Inflammatory macrophage treated with lipopolysaccharide for 4 hours (primary cell): ENCODE data around the gene EVPLL.
"Not testable (repeated sequence)": the region's sequence is repeated elsewhere in the genome, so short reads cannot be mapped to it uniquely, and the experiment has no call there.

Source experiments
- DNase-seq: peaks from one replicate; pipeline ENCODE4 v3.0.0-alpha.2; 2020

EVPLL gene

GRCh38 chr17:18379246-18380146, 1.9 kb downstream of the EVPLL start:
- no peak for DNase-seq

DNA sequence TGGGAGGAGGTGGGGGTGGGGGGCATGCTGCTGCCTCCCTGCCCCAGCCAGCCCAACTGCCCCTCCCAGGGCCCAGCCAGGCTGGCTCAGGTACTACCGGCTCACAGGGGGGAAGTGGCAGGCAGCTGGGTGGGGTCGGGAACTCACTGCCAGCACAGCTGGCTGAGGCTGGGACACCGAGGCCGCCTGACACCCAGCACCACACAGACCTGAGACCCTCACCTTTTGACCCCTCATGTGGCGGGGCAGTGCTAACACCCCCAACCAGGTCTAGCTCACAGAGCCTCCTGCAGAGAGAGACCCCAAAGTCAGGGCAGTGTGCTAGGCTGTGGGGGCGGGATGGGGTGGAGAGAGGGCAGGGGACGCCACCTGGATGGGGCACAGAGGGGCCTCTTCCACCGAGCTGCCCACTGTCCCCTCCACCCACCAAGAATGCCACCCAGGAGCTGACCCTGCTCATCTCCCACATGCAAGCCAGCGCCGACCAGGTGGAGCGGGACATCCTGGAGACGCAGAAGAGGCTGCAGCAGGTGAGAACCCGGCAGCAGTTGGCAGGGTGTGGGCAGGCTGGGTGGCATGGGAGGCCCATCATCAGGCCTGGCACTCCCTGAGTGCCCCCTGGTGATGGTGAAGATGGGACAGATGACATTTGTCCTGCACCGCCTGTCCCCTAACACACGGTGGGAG, 3.0 kb downstream of the EVPLL start:
- DNase-seq, result no peak

DNA sequence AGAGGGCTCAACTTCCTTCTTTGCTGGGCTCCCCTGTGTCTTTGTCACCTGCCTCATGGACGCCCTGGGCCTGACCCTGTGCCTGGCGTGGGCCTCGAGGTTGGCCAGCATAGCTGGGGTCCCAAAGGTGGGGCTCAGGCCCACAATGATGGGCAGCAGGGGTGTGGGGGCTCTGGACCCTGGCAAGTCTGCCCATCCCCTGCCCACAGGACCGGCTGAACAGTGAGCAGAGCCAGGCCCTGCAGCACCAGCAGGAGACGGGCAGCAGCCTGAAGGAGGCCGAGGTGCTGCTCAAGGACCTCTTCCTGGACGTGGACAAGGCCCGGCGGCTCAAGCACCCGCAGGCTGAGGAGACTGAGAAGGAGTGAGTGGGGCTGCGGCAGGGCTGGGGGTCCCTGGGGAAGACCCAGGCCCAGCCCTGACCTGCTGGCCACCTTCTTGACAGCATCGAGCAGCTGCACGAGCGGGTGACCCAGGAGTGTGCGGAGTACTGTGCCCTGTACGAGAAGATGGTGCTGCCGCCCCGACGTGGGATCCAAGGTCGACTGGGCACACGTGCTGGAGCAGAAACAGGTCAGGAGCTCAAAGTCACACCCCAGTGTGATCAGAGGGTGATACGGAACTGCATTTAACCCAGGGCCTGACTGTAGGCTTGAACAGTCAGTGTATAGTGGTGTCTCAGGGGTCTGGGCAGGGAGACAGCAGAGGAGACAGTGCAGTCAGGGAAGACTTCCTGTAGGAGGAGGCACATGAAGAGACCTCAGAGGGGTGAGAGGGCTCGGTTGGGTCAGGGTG, 3.8 kb downstream of the EVPLL start:
- no peak for DNase-seq

DNA sequence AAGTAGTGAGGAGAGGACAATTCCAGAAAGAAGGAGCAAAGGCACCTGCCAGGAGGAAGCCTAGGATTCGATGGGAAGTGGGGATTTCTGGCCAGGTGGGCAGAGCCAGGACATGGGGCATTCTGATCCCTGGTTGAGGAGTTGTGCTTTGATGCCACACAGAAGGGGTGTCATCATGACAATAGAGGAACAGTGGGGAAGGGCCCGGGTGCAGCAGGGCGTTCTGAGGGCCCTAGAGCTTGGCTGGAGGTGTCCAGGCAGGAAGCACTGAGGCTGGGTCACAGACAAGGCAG, 4.3 kb downstream of the EVPLL start:
- DNase-seq, result no peak

DNA sequence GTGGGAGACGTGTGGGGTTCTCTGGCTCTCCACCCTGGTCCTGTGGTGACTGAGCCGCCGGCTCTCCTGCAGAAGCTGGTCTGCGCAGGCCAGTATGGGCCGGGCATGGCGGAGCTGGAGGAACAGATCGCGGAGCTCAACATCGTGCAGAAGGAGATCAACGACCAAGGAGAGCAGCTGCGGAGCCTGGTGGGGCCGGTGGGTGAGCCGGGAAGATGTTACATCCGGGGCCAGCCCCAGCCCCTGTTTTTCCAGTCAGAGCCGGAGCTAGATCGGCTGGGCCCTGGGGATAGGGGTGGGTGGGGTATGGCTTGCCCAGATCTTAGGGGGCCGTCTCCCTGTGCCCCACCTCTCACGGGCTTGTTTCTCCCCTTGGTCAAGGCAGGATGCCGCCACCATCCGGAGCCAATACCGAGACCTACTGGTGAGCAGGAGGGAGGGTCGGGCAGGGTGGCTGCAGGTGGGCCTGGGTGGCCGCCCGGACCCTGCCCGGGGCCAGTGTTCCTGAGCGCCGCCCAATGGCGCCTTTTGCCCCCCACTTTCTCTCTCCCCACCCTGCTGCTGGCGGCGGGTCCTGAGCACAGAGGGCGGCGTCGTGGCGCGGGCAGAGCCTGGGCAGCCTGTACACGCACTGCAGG, 5.0 kb downstream of the EVPLL start:
- no peak for DNase-seq

DNA sequence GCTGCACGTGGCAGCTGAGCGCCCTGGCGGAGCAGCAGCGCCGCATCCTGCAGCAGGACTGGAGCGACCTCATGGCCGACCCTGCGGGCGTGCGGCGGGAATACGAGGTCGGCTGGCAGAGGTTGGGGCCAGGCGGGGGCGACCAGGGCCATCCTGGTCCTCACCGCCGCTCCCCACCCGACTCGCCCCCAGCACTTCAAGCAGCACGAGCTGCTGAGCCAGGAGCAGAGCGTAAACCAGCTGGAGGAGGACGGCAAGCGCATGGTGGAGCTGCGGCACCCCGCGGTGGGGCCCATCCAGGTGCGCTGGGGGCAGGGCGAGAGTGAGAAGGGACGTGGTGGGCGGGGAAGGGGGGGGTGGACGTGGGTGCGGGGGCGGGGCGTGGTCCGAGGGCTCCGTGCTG, 5.5 kb downstream of the EVPLL start:
- not testable (repeated sequence) for DNase-seq

- not testable (repeated sequence) for DNase-seq
Observed at GRCh38 chr17:18384271-18384670, 6.7 kb downstream of the EVPLL start.

DNA sequence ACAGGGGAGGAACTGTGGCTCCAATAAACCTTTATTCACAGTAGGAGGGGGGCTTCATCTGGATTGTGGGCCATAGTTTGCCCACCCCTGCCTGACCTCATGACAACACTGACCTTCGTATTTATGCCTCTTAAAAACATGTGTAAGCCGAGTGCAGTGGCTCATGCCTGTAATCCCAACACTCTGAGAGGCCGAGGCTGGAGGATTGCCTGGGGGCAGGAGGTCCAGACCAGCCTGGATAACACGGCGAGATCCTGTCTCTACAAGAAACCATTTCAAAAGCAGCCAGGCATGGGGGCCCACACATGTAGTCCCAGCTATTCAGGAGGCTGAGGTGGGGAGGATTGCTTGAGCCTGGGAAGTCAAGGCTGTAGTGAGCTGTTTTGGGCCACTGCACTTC, 10.0 kb downstream of the EVPLL start:
- DNase-seq, result not testable (repeated sequence)

GRCh38 chr17:18388266-18388665, 10.7 kb downstream of the EVPLL start:
- not testable (repeated sequence) for DNase-seq

DNA sequence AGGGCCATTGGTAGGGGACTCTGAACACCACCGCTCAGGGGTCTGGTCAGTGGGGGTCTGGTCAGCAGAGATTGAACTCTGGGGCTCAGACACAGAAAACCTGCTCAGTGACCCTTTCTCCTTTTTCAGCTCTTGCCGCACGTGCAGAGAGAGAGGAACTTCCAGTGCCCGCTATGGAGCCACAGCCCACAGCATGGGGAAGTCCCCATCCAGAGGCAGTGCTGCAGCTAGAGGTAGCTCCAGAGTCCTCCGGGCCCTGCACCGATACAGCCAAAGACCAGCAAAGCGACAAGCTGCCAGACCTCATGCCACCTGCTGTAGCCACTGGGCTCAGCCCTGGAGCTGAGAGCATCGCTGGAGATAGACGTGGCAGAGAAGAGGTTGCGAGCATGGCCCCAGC, 11.2 kb downstream of the EVPLL start:
- not testable (repeated sequence) for DNase-seq

- DNase-seq, result not testable (repeated sequence)
Observed at GRCh38 chr17:18401872-18402590, 24.5 kb downstream of the EVPLL start.

- DNase-seq, result peak; percentile 37
Observed at GRCh38 chr17:18403166-18403565, 25.6 kb downstream of the EVPLL start.

- not testable (repeated sequence) for DNase-seq
Observed at GRCh38 chr17:18403604-18404003, 26.0 kb downstream of the EVPLL start.

DNA sequence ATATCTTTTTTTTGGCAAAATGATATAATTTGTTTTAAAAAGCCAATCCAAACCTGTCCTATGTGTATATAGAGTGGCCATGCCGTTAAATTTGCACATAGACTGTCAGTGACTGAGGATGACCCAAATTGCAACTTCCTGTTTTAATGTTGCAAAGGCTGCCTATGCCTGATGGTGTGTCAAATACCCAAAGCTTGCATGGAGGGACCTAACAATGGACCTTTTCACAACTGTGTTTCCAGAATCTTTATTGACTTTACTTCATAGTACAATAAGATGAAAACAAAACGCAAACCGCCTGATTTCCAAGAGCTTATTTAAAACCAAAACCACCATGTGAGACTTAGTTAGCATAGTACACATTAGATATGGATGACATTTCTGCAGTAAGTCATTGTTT, 31.3 kb downstream of the EVPLL start:
- DNase-seq, result peak; percentile 50

GRCh38 chr17:18409321-18409720, 31.7 kb downstream of the EVPLL start:
- DNase-seq, result peak; percentile 40

DNA sequence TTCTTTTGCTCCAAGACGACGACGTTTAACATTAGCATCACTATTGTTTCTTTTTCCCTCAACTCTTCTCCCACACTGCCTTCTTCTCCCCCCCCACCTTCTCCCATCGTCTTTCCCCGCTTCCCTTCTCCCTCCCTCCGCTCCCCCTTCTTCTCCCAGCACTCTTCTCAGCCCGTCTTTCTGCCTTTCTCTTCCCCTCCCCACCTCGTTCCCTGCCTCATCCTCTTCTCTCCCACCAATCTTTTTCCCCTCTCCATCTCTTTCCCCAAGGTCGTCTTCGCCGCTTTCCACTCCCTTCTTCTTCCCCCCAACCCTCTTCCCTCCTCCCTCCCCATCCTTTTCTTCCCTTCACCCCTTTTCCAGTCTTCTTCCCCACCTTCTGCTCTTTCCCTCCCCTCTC, 33.2 kb downstream of the EVPLL start:
- DNase-seq, result not testable (repeated sequence)

DNA sequence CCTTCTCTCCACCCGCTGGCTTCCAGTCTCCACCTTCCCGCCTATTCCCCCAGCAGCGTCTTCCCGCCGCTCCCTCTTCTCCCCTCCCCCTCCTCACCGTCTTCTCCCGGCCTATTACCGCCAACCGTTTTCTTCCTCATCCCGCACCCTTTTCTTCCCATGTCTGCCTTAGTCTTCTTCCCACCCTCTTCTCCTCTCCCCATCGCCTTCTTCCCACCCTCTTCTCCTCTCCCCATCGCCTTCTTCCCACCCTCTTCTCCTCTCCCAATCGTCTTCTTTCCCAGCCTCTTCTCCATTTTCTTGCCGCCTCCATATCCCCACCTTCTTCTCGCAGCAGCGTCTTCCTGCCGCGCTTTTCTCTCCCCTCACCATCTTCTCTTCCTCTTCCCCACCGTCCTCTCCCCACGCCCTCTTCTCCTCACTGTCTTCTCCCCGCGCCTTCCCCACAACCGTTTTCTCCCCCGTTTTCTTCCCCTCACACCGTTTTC, 33.8 kb downstream of the EVPLL start:
- DNase-seq, result not testable (repeated sequence)

DNA sequence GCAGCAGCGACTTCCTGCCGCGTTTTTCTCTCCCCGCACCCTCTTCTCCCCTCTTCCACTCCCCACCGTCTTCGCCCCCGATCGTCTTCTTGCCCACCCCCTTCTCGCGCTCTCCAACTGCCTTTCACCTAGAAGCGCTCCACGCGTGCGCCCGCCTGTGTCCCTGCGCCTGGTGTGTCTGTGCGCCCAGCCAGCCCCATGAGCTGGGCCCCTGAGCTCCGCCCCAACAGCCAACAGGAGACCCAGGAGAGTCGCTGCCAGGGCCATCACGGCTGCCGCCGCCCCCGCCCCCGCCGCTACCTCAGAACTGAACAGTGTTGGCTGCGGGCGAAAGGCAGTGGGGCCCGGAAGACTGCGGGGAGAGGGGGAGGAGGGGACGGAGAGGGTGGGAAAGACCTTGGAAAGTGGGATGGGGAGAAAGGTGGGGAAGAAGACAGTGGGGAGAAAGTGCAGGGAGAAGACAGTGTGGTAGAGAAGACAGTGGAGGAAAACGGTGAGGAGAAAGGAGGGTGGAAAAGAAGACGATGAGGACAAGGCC, 34.5 kb downstream of the EVPLL start:
- not testable (repeated sequence) for DNase-seq

- not testable (repeated sequence) for DNase-seq
Observed at GRCh38 chr17:18421521-18421920, 43.9 kb downstream of the EVPLL start.

DNA sequence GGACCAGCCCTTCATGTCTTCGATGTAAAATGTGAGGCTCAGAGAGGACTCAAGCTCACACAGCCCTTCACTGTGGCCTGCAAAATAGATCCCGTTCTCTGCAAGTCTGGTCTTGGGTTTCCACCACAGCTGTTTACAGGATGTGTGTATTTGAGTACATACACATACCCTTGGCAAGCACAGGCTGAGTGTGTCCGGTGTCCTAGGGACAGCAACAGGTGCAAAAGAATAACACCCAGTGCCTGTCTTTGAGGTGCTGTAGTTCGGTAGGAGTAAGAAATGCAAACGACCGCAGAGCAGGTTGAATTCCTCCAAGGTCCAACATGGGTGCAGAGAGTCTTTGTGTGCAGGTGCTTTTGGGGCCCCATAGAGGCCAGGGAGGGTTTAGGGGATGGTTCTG, 44.9 kb downstream of the EVPLL start:
- not testable (repeated sequence) for DNase-seq

DNA sequence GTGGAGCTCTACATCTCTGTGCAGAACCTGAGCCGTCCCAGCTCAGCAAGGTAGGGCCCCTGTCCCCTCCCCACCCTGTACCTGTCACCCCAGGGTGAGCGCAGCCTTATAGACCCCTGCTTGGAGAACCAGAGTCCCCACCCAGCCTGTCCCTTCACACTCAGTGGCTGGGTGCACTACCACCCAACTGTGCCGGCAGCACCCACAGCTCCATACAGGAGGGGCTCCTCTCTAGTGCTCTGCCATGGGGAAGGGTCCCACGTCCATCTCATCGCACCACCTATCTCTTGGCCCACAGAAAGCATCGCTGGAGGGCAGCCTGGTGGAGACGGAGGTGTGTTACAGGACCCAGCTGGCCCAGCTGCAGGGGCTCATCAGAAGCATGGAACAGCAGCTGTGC, 45.4 kb downstream of the EVPLL start:
- DNase-seq, result not testable (repeated sequence)

GRCh38 chr17:18425593-18425992, 48.0 kb downstream of the EVPLL start:
- DNase-seq, result not testable (repeated sequence)
